Esophagus squamous epithelium (tissue), 4 donors: ENCODE measurements around the gene EEIG1.
"Not testable (repeated sequence)": the region's sequence is repeated elsewhere in the genome, so short reads cannot be mapped to it uniquely, and the experiment has no call there.

Experiments
- POLR2A ChIP-seq, 4 donors: fragments of 450-650 bp; IDR thresholded peaks; one replicate each; pipeline ENCODE4 v1.6.1; 2017; ENCODE audit warnings: antibody characterized with exemption in 4 of 4, mild to moderate bottlenecking in 4 of 4, moderate library complexity in 3 of 4
- TF ChIP-seq, protein P1 (sequence below), 6 experiments: fragments of 450-650 bp in 4 of 6; fragments of 200-600 bp in 2 of 6; sonication (generic) in 2 of 6; IDR thresholded peaks; one replicate each; pipeline ENCODE4 v1.5.1; 2016 to 2019; ENCODE audit warnings: antibody characterized with exemption in 6 of 6, mild to moderate bottlenecking in 4 of 6, moderate library complexity in 4 of 6

DNA sequence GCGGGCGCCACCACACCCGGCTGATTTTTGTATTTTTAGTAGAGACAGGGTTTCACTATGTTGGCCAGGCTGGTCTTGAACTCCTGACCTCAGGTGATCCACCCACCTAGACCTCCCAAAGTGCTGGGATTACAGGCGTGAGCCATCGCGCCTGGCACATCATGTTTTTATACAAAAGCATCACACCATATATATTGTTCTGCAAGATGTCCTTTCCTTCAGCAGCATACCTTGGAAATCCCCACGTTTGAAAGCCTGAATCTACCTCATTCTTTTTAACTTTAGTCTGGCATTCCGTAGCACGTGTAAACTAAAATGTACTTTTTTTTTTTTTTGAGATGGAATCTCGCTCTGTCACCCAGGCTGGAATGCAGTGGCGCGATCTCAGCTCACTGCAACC is 42.9 kb upstream of the EEIG1 start:
- TF ChIP-seq, protein P1, sequence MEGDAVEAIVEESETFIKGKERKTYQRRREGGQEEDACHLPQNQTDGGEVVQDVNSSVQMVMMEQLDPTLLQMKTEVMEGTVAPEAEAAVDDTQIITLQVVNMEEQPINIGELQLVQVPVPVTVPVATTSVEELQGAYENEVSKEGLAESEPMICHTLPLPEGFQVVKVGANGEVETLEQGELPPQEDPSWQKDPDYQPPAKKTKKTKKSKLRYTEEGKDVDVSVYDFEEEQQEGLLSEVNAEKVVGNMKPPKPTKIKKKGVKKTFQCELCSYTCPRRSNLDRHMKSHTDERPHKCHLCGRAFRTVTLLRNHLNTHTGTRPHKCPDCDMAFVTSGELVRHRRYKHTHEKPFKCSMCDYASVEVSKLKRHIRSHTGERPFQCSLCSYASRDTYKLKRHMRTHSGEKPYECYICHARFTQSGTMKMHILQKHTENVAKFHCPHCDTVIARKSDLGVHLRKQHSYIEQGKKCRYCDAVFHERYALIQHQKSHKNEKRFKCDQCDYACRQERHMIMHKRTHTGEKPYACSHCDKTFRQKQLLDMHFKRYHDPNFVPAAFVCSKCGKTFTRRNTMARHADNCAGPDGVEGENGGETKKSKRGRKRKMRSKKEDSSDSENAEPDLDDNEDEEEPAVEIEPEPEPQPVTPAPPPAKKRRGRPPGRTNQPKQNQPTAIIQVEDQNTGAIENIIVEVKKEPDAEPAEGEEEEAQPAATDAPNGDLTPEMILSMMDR (IDR thresholded peaks at IDR 0.05): not testable (repeated sequence)
- not testable (repeated sequence) for TF ChIP-seq POLR2A (IDR thresholded peaks at IDR 0.05)
